T follicular helper cell (primary cell): Measurements from ENCODE around the gene AHNAK2.

Experiments used
- DNase-seq: peaks from one replicate; pipeline ENCODE4 v3.0.0-alpha.2; 2020; ENCODE audit warnings: low read depth

AHNAK2 gene

GRCh38 chr14:105012171-105012985 is 34.2 kb upstream of the AHNAK2 start:
- DNase-seq: no peak

- no peak for DNase-seq
These were observed 33.3 kb upstream of the AHNAK2 start for GRCh38 chr14:105011312-105011990.

GRCh38 chr14:105010891-105011291 is 32.7 kb upstream of the AHNAK2 start:
- DNase-seq: no peak

GRCh38 chr14:105010106-105010505 is 31.9 kb upstream of the AHNAK2 start:
- no peak for DNase-seq

GRCh38 chr14:105007593-105008264 is 29.6 kb upstream of the AHNAK2 start:
- DNase-seq: no peak

GRCh38 chr14:105006831-105007592 is 28.8 kb upstream of the AHNAK2 start:
- DNase-seq: no peak

GRCh38 chr14:105005929-105006830 is 28.0 kb upstream of the AHNAK2 start:
- DNase-seq: no peak

GRCh38 chr14:105005329-105005928 is 27.3 kb upstream of the AHNAK2 start:
- no peak for DNase-seq

GRCh38 chr14:104999361-104999760 is 21.2 kb upstream of the AHNAK2 start:
- DNase-seq: no peak

- DNase-seq: no peak
These were observed 20.6 kb upstream of the AHNAK2 start for GRCh38 chr14:104998801-104999200.

GRCh38 chr14:104996483-104996882 is 18.3 kb upstream of the AHNAK2 start:
- no peak for DNase-seq

- no peak for DNase-seq
These were observed 17.9 kb upstream of the AHNAK2 start for GRCh38 chr14:104996032-104996431.

- no peak for DNase-seq
These were observed 16.8 kb upstream of the AHNAK2 start for GRCh38 chr14:104994978-104995377.

- DNase-seq: no peak
These were observed 15.8 kb upstream of the AHNAK2 start for GRCh38 chr14:104993808-104994591.

- no peak for DNase-seq
These were observed 15.1 kb upstream of the AHNAK2 start for GRCh38 chr14:104993306-104993705.

GRCh38 chr14:104992501-104992900 is 14.3 kb upstream of the AHNAK2 start:
- DNase-seq: no peak

GRCh38 chr14:104991896-104992230 is 13.7 kb upstream of the AHNAK2 start:
- no peak for DNase-seq

GRCh38 chr14:104989951-104990303 is 11.8 kb upstream of the AHNAK2 start:
- DNase-seq: no peak

- no peak for DNase-seq
These were observed 11.2 kb upstream of the AHNAK2 start for GRCh38 chr14:104989236-104989950.
